CD4-positive, alpha-beta T cell treated with Interleukin-2 at 100 ng/mL for 4 hours (primary cell): ENCODE measurements around the gene GUCA2A.
"Not testable (repeated sequence)": the region's sequence is repeated elsewhere in the genome, so short reads cannot be mapped to it uniquely, and the experiment has no call there.

Source experiments
- DNase-seq: peaks from one replicate; pipeline ENCODE4 v3.0.0-alpha.2; 2020; ENCODE audit warnings: low spot score

GUCA2A gene, protein sequence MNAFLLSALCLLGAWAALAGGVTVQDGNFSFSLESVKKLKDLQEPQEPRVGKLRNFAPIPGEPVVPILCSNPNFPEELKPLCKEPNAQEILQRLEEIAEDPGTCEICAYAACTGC

DNA sequence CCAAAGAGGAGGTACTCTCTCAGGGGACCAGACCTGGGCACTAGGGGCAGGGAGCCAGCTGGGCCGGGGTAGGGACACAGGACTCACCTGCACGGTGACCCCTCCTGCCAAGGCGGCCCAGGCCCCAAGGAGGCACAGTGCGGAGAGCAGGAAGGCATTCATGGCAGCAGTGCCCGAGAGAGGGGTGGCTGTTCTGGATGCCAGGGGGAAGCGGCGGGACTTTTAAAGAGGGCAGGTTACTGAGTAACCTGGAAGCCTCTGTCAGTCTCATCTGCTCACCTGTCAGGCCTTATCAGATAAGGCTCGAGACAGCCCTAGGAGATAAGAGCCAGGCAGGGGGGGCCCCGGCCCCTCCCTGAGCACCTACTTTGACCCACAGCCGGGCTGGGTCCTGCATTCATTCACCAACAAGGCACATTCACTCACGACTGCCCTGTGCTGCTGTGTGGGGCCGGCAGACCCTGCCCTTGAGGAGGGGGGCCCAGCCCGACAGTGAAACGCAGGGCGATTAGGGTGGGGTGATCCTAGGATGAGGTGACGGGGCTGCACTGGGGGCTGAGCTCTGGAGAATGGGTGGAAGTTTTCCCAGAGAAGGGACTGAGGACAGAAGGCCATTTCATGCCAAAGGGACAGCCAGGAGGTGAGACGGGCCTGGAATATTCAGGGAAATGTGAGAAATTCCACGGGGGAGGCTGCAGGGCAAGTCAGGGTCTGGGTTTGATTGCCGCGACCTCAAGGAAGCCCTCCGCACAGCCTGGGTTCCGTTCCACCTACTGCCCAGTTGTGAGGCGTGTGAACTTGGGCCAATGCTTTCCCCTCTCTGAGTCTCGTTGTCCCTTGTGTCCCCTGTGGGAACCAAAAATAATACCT lies at the start of gene GUCA2A:
GUCA2A (minus strand) TSS at position 195 of the 870 bp plus-strand sequence; CDS start at position 162, 33 bp downstream.
- DNase-seq: no peak

DNA sequence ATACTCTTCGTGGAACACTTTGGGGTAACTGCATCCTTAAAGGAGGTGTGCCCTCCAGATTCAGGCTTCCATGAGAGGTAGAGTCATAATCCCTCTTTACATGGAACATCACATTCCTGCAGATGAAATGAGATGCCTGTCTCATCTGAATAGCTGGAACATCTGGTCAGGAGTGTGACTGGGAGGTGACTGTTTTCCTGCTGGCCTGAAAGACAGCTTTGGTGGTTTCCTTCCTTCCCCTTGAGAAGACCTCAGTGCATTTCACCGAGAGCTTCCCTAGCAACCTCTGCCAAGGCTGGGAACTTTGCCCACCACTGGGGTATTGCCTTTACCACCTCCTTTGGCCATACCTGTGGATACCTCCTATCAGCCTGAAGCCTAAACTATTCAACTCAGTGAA lies 46.7 kb upstream of the GUCA2A start:
- no peak for DNase-seq

DNA sequence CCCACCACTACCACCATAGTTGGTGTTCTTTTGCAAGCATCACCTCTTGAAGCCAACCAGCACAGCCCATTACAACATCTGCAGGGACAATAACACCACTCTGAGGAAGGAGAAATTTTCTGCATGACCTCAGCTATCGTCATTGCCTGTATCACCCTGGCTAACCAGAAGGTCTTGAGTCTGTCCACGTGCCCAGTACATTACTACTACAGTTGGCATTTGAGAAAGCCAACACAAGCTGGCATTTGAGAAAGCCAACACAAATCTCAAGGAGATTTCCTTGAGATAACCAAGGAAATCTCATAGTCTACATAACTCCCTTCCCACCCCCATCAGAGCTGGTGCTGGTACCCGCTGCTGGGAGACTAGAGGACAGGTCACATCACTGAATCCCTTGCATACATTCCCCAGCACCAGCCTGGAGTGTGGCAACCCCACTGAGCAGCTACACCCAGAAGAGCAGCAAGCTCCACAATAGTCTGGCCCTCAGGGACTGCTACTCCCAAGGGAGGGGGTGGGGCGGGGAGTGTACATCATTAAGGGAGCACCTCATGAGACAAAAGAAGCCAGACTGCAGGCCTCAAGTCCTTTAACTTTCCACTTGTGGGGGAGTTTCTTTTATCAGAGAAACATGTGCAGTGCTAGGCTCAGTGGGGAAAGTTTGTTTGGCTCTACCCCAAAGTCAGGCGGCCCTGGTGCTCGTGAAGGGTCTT lies 46.0 kb upstream of the GUCA2A start:
- no peak for DNase-seq

DNA sequence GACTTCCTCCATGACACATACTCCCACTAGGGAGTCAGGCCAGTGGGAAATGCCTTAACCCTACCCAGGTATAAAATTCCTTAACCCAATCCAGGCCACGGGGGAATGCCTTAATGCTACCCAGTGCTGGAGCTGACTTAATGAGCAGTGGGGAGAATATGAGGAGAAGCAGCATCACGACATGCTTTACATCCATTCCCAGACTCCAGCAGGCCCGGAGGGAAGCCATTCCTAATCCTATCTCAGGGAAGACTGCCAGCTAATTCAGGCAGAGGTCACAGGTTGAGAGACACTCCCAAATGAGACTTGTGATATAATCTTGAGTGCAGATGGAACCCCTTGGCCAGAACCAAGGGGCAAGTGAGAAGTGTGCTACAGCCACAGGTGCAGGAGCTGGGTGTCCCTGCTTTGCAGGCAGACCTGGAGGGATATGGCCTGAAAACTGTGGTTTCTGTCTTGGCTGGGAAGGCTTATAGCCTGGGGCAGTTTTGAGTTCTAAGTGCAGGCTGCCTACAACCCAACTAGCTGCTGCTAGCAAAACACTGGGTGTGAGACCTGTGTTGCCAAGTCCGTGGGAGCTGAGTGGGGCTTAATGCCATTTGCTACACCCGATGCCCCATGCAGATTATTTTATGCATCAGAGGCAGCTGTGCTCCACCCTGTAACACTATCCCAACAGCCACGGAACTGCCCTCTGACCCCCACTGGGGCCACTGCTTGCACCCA lies 45.1 kb upstream of the GUCA2A start:
- no peak for DNase-seq

DNA sequence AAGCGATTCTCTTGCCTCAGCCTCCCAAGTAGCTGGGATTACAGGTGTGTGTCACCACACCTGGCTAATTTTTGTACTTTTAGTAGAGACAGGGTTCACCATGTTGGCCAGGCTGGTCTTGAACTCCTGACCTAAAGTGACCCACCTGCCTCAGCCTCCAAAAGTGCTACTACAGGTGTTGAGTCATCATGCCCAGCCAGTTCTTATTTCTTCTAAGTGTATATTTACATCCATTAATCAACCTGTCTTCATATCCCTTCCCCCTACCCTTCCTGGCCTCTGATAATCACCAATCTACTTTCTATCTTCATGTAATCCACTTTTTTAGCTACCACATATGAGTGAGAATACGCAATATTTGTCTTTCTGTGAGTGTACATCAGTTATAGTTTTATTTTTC lies 42.4 kb upstream of the GUCA2A start:
- not testable (repeated sequence) for DNase-seq

DNA sequence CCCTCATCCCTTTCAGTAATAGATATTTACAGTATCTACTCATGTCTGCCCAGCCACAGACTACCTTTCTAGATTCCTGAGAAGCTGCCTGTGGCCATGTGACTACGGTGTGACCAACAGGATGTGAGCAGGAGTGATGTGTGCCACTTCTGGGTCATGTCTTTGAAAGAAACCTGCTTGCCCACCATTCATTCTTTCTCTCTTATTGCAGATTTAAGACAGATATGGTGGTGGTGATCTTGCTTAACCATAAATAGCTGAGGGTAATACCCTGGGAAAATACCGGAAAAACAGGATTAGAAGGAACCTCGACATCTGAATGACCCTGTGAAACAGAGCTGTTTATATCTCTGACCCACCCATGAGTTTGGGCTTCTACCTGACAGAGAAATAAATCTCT lies 41.6 kb upstream of the GUCA2A start:
- no peak for DNase-seq

DNA sequence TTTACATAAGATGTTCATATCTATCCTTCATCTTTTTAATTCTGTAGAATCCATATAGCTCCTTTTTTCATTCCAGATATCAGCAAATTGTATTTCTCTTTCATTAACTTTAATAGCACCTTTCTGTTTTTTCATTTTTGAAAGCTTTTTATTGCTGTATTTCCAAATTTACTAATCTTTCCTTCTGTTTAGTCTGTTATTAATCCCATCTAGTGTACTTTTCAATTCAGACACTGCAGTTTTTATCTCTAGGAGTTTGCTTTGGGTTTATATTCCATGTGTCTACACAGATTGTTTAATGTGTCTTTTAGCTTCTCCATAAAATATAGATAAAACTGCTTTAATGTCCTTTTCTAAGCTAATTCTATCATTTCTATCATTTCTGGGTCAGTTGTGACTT lies 37.4 kb upstream of the GUCA2A start:
- DNase-seq: no peak

DNA sequence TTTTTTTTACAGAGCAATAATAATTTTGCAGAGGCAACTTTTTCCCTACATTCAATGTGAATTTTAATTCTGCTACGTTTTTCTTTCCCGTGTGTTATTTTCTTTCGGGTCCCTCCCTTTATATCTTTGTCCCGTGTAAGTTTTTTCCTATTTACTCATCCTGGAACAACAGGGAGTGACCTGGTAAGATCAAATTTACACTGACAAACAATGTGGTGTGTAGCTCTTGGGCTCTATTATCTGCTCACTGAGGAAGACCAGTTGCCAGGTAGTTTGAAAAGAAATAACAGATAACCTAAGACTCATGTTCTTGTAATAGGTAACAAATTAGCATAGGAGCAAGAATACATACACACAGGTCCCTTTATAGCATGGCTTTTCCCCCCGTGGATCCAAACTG lies 33.7 kb upstream of the GUCA2A start:
- DNase-seq: no peak

DNA sequence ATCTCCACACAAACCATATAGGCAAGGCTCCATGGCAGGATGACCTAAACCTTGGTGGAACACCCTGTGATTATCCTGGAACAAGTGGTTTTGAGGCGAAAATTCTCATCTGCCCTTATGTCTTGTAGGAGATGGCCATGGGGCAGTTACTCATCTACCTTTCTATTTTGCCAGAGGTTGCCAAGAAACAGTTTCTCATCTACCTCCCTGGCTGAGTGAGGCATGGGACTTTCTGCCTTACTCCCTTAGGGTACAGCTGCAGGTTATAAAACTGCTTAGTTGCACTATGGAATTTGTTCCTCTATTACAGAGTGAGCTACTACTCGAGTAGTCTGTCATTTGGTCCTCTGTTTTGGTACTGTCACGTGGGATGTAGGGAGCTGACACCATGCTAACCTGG lies 31.3 kb upstream of the GUCA2A start:
- no peak for DNase-seq

DNA sequence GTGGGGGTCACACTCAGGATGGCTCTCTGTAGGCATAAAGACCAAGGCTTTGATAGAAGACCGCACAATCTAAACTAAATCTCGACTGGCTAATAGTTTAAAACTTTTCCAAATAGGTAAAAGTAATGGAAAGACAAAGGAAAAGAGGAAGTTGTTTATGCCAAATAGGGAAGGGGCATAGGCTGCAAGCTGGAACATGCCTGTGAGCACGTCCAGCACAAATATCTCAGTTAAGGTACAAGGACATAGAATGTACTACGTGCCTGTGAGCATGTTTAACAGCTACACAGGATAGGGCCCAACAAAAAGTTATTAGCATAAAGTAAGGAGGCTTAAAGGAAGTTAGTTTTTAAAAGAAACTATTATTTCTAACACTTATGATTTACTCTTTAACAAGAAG lies 27.6 kb upstream of the GUCA2A start:
- DNase-seq: no peak

DNA sequence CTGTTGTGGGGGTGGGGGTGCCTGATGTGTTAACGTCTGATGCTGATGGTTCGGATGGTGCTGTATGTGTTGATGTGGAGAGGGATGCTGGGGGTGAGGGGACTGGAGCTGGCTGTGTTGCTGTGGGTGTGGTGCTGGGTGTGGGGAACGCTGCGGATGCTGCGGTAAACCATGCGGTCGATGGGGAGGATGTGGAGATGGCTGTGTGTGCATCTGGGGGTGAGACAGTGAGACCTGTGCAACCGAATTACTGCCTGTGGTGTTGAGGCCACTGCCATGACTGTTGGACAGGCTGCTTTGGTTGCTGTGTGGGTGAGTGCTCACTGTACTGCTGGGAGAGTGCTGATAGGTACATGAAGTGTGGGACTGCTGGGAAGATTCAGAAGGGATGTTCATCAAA lies 26.8 kb upstream of the GUCA2A start:
- DNase-seq: no peak

DNA sequence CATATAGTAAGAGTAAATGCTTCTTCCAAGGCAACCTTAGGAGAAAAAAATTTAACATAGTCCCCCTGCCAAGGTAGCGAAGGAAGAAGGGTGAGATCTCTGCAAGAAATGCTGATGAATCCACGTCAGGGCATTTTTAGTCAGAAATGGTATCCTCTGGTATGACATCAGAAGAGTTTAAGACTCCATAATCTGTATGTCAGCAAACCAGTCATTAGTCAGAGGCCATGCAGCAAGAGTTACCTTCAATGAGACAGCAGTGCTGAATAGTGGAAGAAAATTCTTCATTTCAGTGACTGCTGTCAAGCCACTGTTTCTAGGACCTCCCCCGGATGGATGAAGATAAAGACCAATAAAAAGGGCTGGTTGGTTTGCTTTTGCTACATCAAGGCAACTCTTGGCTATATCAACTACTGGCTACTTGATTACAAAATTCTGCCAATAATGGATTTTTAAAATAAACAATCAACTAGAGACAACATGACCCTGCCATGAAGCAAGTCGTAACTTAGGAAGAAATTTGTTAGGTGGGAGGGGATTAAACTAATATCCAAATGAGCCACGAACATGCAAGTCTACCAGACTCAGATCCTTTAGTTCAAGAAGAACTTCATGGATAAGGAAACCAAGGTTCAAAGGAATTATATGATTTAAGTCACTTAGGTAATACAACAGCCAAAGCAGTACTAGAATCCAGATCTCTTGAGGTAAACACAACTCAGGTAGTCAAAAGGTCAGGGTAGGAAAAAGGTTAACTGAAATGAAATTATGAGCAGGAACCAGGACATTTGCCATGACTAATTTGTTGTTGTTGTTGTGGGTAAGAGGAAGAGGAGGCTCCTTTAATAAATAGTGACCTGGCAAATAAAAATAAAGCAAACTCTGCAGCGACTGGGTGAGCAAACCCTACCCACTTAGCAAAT lies 25.6 kb upstream of the GUCA2A start:
- DNase-seq: no peak

DNA sequence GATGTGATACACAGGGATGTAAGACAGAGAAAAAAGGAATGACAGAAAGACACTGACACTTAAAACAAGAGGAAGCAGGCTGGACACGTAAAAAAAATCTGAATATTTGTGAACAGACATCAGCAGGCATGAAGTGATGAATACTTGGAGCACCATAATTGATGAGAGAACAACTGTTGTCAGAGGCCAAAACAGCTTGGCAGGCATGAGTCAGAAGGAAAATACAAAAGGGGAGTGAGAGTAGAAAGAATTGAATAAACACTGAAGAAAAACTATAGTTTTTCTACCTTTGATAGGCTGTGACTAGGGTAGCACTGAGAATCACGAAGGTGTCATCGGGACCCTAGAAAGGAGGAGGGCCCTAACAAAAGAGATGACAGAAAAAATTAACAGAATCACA lies 21.6 kb upstream of the GUCA2A start:
- DNase-seq: no peak

DNA sequence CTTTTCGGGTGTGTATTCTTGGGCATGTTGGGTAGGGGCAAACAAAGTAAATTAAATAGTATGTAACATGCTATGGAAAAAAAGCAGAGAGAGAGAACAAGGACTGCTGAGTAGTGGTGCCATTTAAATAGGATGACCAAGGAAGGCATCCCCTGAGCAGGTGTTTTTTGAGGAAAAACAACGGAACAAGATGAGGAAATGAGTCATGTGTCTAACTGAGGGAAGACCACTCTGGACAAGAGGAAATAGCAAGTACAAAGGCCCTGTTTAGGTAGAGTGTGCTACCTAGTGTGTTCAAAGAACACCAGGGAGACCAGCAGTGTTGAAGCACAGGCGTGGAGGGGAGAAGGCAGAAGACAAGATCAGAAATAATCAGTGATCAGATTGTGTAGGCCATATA lies 20.1 kb upstream of the GUCA2A start:
- DNase-seq: no peak

DNA sequence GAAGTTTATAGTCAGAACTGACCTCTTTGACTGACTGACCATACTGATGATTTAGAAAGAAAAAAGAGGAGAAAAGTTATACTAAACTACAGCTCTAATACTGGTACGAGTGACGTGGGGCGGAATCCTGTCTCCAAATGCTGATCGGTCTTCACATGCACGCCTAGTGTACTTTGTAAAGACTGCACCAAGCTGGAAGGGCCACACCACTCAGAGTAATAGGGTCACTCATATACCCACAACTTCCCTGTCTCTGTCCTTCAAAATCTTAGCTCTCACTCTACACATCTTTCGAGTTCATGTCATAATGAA lies 19.4 kb upstream of the GUCA2A start:
- DNase-seq: no peak

DNA sequence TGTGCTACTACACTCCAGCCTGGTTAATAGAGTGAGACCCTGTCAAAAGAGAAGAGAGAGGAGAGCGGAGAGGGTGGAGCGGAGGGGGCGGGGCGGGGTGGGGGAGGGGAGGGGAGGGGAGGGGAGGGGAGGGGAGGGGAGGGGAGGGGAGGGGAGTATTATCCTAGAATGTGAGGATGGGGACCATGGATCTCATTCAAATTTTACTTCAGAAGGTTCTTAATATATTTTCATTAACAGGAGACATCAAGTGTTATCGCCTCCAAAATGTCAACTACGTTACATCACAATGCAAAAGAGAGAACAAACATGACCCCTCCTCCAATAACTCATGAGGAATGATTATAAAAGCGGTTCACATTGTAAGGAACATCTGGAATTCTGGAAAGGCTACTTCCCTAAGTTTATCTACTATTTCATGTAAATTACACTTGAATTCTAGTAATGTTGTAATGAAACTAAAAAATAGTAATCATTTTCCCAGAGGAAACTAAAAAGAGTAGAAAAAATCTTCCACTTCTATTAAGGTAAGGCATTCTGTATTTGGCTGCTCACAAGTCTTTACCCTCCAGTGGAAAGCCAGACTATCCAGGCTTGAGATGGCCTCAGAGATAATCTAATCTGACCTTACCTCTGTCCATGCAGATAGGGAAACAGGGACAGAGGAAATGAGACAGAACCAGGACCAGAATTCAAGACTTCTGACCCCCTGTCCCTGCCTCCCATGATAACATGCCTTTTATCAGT lies 18.8 kb upstream of the GUCA2A start:
- no peak for DNase-seq

DNA sequence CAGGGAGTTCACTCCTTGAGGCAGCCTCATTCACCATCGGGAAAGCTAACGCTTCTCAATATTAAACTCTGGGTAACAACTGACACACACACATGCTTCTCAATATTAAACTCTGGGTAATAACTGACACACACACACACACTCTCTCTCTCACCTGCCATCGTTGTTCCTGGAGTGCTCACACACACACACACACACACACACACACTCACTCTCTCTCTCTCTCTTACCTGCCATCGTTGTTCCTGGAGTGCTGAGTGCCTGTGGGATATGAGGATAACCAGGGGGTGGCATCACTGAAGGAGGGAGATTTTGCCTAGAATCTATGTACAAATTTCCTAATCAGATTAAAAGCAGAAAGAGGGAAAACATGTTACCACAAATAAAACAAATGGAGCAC lies 17.1 kb upstream of the GUCA2A start:
- DNase-seq: no peak

DNA sequence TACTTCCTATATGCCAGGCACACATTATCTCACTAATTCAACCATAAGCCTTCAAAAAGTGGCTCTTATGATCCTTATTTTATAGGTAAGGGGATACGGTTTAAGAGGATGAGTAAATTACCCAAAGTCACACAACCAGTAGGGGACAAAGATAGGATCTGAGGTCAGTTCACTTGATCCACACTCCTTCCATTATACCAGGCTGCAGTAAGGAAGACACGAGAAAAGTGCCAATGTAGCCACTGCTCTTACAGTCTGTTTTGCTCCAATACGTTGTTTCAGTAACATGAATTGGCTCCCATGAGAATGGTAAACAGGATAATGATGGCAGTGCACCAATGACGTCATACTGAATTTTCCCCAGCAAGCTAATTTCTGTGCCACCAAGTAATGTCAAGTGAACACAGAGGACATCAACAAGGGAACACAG lies 15.4 kb upstream of the GUCA2A start:
- no peak for DNase-seq

DNA sequence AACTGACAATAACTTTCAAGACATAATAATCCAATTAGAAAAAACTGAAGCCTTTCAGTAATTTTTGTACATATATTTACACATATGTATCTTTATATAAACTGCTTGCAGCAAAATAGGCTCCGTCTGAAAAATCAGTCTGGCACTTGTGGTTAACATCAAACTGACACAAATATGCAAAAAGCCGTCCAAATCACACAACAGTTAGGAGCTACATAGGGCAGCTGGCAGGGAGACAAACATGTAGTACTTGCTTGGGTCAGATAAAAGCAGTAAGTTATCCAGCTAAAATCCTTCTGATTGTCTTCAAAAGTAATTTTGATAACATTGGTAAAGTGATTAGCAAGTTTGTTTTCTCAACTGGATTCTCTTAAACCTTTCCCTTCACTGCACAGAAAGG lies 14.7 kb upstream of the GUCA2A start:
- DNase-seq: no peak

DNA sequence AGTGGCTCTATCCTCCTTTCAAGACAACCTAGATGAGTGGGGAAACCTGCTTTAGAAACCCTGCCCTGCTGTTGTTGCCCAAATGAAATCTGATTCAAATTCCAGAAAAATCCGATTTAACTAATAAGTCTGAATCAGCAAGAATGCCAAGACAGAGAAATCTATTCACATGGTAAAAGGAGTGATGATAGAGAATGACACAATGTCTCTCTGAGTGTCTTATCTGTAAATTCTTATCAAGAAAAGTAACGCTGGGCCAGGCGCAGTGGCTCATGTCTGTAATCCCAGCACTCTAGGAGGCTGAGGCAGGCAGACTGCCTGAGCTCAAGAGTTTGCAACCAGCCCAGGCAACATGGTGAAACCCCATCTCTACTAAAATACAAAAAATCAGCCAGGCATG lies 13.7 kb upstream of the GUCA2A start:
- no peak for DNase-seq

DNA sequence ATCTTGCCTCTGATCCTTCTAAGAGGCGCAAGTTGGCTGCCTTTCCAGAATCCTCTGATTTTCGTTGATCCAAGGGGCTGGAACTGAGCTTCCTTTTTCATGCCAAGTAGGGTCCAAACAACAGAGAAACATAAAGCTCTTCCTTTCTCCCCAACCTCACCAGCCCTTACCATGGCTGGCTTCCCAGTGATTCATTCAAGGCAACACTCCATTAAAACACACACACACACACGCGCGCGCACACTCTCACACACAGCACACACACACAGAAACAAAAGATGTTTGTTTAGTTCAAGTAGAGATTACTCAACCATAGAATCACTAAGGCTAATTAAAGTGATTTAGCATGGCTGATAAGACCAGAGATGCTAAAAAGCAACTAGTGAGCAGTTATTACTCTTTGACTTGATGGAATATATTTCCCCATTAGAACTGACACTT lies 13.0 kb upstream of the GUCA2A start:
- no peak for DNase-seq
